ENCODE results near the gene NFIB.

Gene NFIB

GRCh38 chr9:14212697-14213420 lies 101.1 kb downstream of the NFIB start:
- no peak for ATAC-seq

DNA sequence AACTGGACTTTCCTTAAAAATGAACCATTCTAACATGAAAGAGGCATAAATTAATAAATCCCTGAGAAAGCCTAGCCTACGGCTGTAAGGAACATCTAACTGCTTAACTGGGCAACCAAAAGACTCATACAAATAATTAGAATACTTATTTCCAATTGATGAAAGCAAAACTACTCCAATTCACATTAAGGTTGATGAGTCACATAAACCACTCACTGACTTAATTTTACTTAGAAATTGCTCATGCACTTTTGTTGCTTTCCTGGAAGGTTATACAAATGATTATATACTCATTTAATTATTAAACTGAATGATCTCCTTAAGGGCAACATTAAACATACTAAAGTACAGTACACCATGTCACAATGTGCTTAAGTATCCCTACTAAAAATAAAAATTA lies 101.9 kb downstream of the NFIB start:
- ATAC-seq = no peak
- no peak for DNase-seq

More at GRCh38 chr9:14212697-14213420, 101.1 kb downstream of the NFIB start:
- no peak for DNase-seq

GRCh38 chr9:14211564-14211963 lies 102.4 kb downstream of the NFIB start:
- ATAC-seq (no peak), DNase-seq (no peak)

DNA sequence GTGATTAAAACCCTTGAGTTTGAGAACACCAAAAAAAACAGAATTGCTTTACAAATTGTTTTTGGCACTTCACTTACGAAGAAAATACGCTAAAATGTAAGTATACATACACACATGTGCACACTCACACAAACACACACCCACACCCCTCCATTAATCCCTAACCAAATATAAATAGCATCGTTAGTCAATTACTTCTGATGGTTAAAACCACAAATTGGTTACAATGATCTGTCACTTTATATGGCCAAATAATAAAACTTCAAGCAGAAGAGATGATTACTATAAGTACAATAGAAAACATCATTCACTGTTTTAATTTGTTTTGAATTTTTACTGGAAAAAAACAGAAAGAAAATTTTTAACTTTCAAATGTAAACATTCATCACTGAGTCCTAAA lies 103.5 kb downstream of the NFIB start:
- DNase-seq = no peak
- ATAC-seq = no peak

GRCh38 chr9:14209399-14210345 lies 104.3 kb downstream of the NFIB start:
- ATAC-seq = no peak
- no peak for DNase-seq

GRCh38 chr9:14207352-14207995 lies 106.5 kb downstream of the NFIB start:
- DNase-seq (no peak), ATAC-seq (no peak)

DNA sequence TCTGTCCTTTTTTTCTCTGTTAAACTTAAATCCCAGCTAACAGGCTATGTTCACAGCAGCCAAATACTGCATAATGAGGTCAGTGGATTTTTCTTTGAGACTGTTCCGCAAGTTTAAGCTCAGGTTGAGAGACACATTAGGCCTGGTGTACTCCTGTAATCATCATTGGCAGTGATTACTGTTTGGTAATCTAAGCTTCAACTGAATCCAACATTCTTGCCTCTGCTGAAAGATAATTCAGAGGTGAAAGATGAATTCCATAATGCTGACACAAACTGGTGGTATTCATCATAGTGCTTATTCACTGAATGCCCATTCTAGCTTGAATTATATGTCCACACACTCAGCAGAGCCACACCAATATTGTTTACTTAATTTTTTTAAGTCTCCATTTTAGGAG lies 108.5 kb downstream of the NFIB start:
- DNase-seq = no peak
- ATAC-seq = no peak

DNA sequence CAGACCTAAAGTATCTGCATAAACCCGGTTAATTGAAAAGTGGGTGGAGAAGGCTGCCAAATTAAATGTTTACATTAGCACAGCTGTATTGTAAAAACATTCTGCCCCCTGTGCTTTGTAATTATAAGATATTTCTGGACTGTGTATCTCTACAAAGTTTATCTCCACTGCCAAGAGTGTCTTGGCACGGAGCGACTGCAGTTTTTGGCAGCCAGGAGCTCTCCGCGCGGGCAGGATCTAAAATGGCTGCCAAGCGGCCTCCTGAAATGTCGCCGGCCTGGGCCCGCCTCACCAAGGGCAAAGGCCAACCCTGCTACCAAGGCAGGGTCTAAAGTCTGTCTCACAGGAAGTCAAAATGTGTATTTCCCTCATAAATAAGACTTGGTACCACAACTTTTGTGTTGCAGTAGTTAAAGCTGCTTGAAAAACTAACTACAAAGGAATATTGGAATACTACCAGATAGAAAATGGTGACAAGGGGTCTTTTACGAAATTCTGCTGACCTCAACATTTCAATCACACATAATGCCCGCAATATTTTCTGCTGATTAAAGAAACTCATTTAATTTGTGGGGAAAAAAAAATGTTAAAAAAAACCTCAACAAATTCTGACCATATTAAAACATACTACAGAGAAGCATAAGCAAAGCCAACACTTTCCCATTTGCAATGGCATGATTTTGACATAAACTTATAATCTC lies 110.4 kb downstream of the NFIB start:
- ATAC-seq = no peak
- no peak for DNase-seq

DNA sequence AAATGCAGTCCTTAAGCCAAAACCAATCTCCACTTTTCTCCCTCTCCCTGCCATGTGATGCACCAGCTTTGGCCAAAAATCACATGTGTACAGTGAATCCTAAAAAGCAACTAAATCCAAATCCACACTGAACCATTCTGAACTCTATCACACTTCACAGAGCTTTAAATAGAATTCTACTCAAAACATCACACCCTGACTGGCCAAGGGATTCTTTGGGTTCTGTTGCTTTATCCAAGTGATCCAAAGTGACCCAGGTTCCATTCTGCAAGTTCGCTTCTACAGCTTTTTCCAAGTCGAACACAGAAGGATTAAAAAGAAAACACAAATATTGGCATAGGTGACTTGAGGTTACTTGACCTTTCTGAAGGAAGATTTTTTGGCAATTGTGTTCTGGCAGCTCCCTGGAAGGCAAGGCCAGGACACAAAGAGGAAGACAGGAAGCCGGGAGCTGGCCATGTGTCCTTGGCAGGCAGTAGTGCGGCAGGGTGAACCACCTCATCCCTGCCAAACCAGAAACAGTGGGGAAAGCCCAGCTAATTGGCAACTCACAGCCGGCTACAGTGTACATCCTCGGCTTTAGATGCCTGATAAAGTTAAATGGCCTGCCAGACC lies 115.0 kb downstream of the NFIB start:
- DNase-seq = no peak
- ATAC-seq = no peak

- no peak for ATAC-seq
Observed at GRCh38 chr9:14198047-14198840, 115.7 kb downstream of the NFIB start.

DNA sequence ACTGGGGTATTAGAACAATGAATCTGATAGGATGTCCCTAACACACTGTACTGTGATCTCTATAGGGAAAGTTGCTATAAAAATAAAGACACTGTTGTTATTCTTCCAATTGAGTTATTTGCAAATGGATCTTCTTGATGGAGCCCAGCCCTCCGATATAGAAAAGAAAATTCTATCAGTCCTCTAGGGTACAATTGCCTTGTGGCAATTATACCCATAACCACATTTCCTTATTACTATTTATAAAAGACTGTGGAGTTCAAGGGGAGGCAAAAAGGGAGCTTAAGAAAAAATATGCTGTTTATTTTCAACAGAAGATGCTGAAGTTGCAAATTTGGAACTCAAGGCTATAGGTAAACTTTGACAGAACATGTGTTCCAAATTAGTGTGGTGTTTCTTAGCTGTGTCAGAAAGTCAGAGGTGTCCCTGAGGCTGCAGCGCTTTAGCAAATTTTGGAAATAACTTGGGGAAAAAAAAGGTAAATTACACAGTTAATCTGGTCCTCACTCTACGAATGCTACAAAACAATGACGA lies 116.5 kb downstream of the NFIB start:
- ATAC-seq (no peak), DNase-seq (no peak)

More at GRCh38 chr9:14198047-14198840, 115.7 kb downstream of the NFIB start:
- DNase-seq = no peak

- ATAC-seq (no peak), DNase-seq (no peak)
Observed at GRCh38 chr9:14193328-14193990, 120.5 kb downstream of the NFIB start.

DNA sequence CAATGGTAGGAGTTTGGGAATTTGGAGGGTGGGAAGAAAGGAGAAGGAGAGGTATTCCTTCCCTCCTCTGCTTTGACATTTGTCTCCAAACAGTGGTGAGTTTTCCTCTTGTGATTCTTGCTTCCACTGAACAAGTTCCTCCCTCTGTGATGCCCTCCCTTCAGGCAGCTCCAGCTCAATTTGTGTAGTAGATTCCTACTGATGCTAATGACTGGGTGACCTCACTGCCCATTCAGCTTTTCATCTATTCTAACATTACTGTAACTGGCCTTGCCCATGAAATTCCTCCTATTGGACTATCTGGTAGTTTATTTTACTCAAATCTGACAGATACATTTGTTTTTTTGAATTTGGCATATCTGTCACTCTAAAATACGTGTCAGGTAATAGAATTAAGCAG lies 121.4 kb downstream of the NFIB start:
- ATAC-seq (no peak), DNase-seq (no peak)

GRCh38 chr9:14191512-14191911 lies 122.4 kb downstream of the NFIB start:
- DNase-seq (no peak), ATAC-seq (no peak)

- DNase-seq = no peak
- ATAC-seq = no peak
Observed at GRCh38 chr9:14190240-14190639, 123.7 kb downstream of the NFIB start.

- ATAC-seq = no peak
Observed at GRCh38 chr9:14189578-14189977, 124.4 kb downstream of the NFIB start.

GRCh38 chr9:14189146-14189545 lies 124.8 kb downstream of the NFIB start:
- ATAC-seq (no peak), DNase-seq (no peak)

More at GRCh38 chr9:14189578-14189977, 124.4 kb downstream of the NFIB start:
- no peak for DNase-seq

GRCh38 chr9:14188538-14188937 lies 125.4 kb downstream of the NFIB start:
- no peak for ATAC-seq
- no peak for DNase-seq

- ATAC-seq (no peak), DNase-seq (no peak)
Observed at GRCh38 chr9:14188011-14188410, 125.9 kb downstream of the NFIB start.

DNA sequence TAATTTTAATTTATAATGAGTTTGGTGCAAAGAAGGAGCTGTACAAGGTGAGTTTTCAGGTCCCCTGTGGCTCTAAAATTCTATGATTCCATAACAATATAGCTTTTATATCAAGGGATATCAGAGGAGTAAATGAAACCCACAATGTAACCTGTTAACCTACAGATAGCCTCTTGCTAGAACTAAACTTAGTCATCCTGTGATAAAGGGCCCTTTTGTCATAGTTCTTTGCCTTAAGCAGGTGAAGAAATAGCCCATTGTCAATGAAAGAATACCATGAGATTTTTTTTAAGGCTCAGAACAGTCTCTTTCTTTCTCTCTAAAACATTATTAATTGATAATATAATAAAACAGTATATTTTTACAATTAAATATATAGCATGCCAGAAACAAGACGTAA lies 127.8 kb downstream of the NFIB start:
- DNase-seq (no peak), ATAC-seq (no peak)
